ENCODE measurements around the gene TFPI.
"Not testable (repeated sequence)": the region's sequence is repeated elsewhere in the genome, so short reads cannot be mapped to it uniquely, and the experiment has no call there.

The TFPI gene

DNA sequence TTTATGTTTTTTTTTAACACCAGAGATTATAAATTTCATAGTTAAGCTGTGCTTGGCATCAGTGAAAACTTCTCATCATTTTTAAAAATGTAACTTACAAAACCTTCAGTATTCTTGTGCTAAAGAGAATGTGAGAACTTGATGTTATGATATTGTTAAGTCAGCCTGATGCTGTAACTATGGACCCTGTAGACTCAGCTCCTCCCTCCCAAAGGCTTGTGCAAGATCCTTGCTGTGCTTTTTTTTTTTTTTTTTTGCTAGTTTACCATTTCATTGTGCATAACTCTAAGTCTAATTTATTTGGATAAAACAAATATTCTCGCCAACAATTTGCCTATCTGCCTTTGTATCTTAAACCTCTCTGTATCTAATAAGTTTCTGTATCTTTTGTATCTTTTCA lies 12.9 kb upstream of the TFPI start:
- in situ Hi-C loops (cut with HindIII; ENCODE audit: low pct_ligation_motif_present, low sequenced_read_pairs) = no loop called here
- DNase-seq = peak; percentile 53
- H3K4me3 ChIP-seq (ENCODE audit: low read depth, low read length) = no peak overlapping the region
- H3K27ac ChIP-seq = no peak overlapping the region
- TF ChIP-seq, protein P1, sequence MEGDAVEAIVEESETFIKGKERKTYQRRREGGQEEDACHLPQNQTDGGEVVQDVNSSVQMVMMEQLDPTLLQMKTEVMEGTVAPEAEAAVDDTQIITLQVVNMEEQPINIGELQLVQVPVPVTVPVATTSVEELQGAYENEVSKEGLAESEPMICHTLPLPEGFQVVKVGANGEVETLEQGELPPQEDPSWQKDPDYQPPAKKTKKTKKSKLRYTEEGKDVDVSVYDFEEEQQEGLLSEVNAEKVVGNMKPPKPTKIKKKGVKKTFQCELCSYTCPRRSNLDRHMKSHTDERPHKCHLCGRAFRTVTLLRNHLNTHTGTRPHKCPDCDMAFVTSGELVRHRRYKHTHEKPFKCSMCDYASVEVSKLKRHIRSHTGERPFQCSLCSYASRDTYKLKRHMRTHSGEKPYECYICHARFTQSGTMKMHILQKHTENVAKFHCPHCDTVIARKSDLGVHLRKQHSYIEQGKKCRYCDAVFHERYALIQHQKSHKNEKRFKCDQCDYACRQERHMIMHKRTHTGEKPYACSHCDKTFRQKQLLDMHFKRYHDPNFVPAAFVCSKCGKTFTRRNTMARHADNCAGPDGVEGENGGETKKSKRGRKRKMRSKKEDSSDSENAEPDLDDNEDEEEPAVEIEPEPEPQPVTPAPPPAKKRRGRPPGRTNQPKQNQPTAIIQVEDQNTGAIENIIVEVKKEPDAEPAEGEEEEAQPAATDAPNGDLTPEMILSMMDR (IDR thresholded peaks at IDR 0.05; ENCODE audit: low read depth, low read length, missing control alignments) = no peak
- no peaks in the 10 kb centered on the region for H3K36me3 ChIP-seq (replicated peaks)
- H3K27me3 ChIP-seq (replicated peaks) = no peaks in the 10 kb centered on the region

DNA sequence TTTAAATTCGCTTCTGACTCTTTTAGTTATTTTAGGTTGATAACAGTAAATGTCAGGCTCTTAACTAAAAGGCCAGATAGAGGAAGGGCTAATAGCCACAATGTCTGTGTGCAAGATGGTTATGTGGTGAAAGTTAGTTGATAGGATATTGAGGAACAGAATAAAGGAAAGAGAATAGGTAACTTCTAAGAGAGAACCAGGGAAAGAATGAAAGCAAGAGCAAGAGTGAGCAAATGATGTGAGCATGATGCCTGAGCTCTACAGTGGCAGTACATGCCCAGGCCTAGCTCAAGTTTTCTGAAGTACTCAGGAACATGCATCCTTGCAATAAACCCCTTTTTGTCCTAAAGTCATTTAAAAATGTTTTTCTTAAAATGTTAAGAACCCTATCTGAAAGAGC lies 12.5 kb upstream of the TFPI start:
- in situ Hi-C loops (cut with HindIII; ENCODE audit: low pct_ligation_motif_present, low sequenced_read_pairs) = no loop called here
- Histone ChIP-seq H3K27ac (no peak overlapping the region), H3K27me3 (replicated peaks) (no peaks in the 10 kb centered on the region), H3K36me3 (replicated peaks) (no peaks in the 10 kb centered on the region), H3K4me3 (ENCODE audit: low read depth, low read length) (no peak overlapping the region)
- TF ChIP-seq, protein P1 (IDR thresholded peaks at IDR 0.05; ENCODE audit: low read depth, low read length, missing control alignments) = no peak
- DNase-seq = no peak

DNA sequence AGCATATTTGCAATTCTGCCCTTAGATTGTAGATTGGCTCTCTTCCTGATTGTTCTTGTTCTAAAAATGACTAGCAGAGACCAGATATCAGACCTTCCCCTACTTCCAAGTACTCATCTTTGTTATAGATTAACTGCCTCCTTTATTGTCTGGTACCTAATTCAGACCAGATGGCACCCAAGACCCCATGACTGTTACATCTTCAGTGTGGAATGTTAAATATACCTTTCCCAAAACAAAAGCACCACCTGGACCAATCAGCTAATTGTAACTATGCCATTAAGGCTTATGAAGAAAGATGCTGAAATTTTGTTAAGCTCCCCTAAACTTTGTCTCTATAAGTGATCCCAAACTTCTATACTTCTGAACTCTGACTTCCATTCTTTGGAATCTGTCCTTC lies 12.0 kb upstream of the TFPI start:
- Histone ChIP-seq H3K27ac (no peak overlapping the region), H3K36me3 (replicated peaks) (no peaks in the 10 kb centered on the region), H3K4me3 (ENCODE audit: low read depth, low read length) (no peak overlapping the region), H3K27me3 (replicated peaks) (no peaks in the 10 kb centered on the region)
- in situ Hi-C loops (cut with HindIII; ENCODE audit: low pct_ligation_motif_present, low sequenced_read_pairs) = no loop called here
- TF ChIP-seq, protein P1 (IDR thresholded peaks at IDR 0.05; ENCODE audit: low read depth, low read length, missing control alignments) = no peak
- DNase-seq = no peak

DNA sequence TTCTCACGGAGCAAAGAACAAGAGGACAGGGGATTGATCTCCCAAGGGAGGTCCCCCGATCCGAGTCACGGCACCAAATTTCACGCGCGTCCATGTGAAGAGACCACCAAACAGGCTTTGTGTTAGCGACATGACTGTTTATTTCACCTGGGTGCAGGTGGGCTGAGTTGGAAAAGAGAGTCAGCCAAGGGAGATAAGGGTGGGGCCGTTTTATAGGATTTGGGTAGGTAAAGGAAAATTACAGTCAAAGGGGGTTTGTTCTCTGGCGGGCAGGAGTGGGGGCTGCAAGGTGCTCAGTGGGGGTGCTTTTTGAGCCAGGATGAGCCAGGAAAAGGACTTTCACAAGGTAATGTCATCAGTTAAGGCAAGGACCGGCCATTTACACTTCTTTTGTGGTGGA lies 11.4 kb upstream of the TFPI start:
- in situ Hi-C loops (cut with HindIII; ENCODE audit: low pct_ligation_motif_present, low sequenced_read_pairs); DNase-seq; H3K27me3 ChIP-seq (replicated peaks); H3K27ac ChIP-seq; H3K36me3 ChIP-seq (replicated peaks); H3K4me3 ChIP-seq (ENCODE audit: low read depth, low read length): not testable (repeated sequence)

DNA sequence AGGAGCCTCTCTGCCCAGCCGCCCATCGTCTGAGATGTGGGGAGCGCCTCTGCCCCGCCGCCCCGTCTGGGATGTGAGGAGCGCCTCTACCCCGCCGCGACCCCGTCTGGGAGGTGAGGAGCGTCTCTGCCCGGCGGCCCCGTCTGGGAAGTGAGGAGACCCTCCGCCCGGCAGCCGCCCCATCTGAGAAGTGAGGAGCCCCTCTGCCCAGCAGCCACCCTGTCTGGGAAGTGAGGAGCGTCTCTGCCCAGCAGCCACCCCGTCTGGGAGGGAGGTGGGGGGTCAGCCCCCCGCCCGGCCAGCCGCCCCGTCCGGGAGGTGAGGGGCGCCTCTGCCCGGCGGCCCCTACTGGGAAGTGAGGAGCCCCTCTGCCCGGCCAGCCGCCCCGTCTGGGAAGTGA lies 2.3 kb upstream of the TFPI start:
- DNase-seq; H3K36me3 ChIP-seq (replicated peaks); H3K27ac ChIP-seq; H3K27me3 ChIP-seq (replicated peaks); H3K4me3 ChIP-seq (ENCODE audit: low read depth, low read length); in situ Hi-C loops (cut with HindIII; ENCODE audit: low pct_ligation_motif_present, low sequenced_read_pairs): not testable (repeated sequence)

DNA sequence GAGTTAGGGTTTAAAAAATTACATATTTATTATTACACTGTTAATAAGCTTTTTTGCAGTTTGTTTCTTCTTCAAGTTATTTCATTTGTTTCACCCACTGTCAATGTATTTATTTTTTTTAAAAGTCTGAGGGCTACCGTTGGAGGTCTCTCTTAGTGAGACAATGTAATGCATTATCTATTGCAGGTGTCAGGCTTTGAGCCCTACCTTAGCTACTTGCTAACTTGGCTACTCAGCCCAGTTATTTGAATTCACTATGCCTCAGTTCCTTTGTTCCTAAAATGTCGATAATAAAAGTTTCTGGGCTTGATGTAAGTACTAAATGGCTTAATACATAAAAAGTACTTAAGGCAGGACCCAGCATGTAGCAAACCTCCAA lies 458 bp upstream of the TFPI start:
- Histone ChIP-seq H3K4me3 (ENCODE audit: low read depth, low read length) (no peak overlapping the region), H3K27ac (peak overlapping the region; percentile 99), H3K36me3 (replicated peaks) (peaks cover 10% of the 10 kb centered on the region), H3K27me3 (replicated peaks) (no peaks in the 10 kb centered on the region)
- TF ChIP-seq, protein P1 (IDR thresholded peaks at IDR 0.05; ENCODE audit: low read depth, low read length, missing control alignments) = no peak
- DNase-seq = no peak
- in situ Hi-C loops (cut with HindIII; ENCODE audit: low pct_ligation_motif_present, low sequenced_read_pairs) = no loop called here

DNA sequence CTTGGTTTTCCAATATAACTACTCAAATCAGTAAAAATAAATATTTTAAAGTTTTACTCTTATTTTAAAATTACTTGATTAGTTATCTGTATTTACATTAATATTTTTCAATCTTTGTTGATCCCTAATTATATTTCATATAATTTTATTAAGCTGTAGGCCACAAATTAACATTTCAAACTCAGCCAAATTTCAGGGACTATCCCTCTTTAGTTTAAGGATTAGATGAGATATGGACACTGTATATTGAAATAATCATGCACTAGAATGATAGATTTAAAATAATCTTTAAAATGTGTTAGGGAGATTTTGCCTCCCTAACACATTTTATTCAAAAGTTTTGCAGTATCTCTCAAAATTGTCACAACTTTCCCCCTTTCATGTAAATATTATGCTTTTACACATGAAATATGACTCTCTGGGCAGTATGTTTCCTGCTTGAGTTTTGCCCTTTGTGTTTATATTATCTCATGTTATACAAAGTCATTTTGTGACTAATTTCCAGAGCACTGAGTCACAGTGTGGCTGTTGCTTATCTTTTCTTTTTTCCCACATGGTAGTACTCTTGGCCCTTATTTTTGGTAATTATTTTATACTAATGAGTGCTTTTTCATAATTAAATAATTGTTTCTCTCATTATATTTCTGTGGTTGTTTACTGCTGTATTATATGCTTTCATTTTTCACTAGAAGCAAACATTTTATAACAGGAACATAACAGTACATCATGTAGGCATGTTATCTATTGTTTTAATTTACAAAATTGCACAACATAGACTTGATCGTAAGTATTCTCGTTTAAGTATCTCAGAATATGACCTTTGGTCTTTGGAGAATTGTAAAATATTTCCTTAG lies 1.2 kb downstream of the TFPI start:
- Histone ChIP-seq H3K4me3 (ENCODE audit: low read depth, low read length) (peak overlapping the region; percentile 71), H3K27me3 (replicated peaks) (no peaks in the 10 kb centered on the region), H3K27ac (peak overlapping the region; percentile 99), H3K36me3 (replicated peaks) (peaks cover 14% of the 10 kb centered on the region)
- DNase-seq = peak; percentile 68
- in situ Hi-C loops (cut with HindIII; ENCODE audit: low pct_ligation_motif_present, low sequenced_read_pairs) = no loop called here
- TF ChIP-seq, protein P1 (IDR thresholded peaks at IDR 0.05; ENCODE audit: low read depth, low read length, missing control alignments) = no peak
